ENCODE measurements around the gene NPR3. TPM values are rescaled to one million over a fixed set of nuclear protein-coding genes. Genes with fewer than 3 reads are reported as not detected.

Gene NPR3
- total and polyA plus RNA-seq, 2 of the 8 experiments (the other 6 are each of a cell fraction or from before 2014, with no cell fraction given) = not detected

DNA sequence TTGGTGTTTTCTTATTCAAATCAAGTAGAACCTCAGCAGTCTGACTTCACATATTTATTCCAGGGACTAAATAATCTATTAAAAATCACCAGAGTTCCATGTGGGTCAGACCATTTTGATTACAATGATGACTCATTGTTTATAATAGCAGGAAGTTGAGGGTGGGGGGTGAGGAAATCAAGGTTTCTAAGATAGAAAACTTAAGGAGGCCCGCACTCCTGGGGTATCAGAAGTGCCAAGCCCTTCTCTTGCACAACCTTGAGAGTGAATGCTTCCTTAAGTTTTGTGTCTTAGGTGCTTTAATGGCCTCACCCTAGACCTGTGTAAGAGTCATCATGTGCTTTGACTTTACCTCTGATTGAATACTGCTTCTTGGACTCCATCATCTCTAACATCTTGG is 31.9 kb upstream of the NPR3 start:
- Histone ChIP-seq H2AK5ac (ENCODE audit: low read depth, low read length) (no peak overlapping the region), H2BK120ac (replicated peaks; ENCODE audit: low read depth, low read length) (no peak overlapping the region), H4K5ac (ENCODE audit: insufficient read length, low read depth, low read length) (no peak overlapping the region), H2BK5ac (ENCODE audit: low read depth, low read length) (0 out of 2 replicates have a peak overlapping the region, but pooled peaks have one; percentile 26), H3K18ac (ENCODE audit: extremely low read depth, low read length) (no peak overlapping the region), H3K4me2 (ENCODE audit: insufficient read depth in 1 of 2, low read depth in 2 of 2, low read length in 2 of 2) (no peak overlapping the region), H3K23me2 (ENCODE audit: low read depth, low read length) (no peaks in the 10 kb centered on the region), H2AFZ (ENCODE audit: low read length) (no peak overlapping the region), H4K8ac (ENCODE audit: extremely low read depth, insufficient read depth, low read length) (no peak overlapping the region), H3K9ac (replicated peaks in 1 of 4; ENCODE audit: extremely low read depth in 1 of 4, low read depth in 3 of 4, low read length in 3 of 4) (no peak overlapping the region), H3K14ac (ENCODE audit: insufficient read length) (no peak overlapping the region), H3K4ac (replicated peaks; ENCODE audit: insufficient read length, low read depth, low read length) (no peak overlapping the region), H2BK20ac (ENCODE audit: low read length) (0 out of 2 replicates have a peak overlapping the region, but pooled peaks have one; percentile 77), H3K56ac (replicated peaks; ENCODE audit: insufficient read length, low read depth, low read length) (no peak overlapping the region), H3K23ac (ENCODE audit: insufficient read length) (no peak overlapping the region), H3K4me1 (replicated peaks in 1 of 4; ENCODE audit: control insufficient read depth in 3 of 4, insufficient read depth in 4 of 4, low read length in 3 of 4) (peaks cover 0 to 2% (median 1%) of the 10 kb centered on the region in 4 experiments; a peak in 2 of 7 replicates), H3K9me3 (ENCODE audit: insufficient read depth in 2 of 2, low read depth in 1 of 2, low read length in 1 of 2) (peaks cover 8 to 15% of the 10 kb centered on the region in 2 experiments; a peak in 2 of 4 replicates), H3K27me3 (replicated peaks in 1 of 4; ENCODE audit: control insufficient read depth in 3 of 4, extremely low read depth in 1 of 4, insufficient read depth in 3 of 4, low read length in 3 of 4) (no peaks in the 10 kb centered on the region), H3K27ac (ENCODE audit: low read depth, low read length) (no peak overlapping the region), H3K79me2 (ENCODE audit: control insufficient read depth in 1 of 2, insufficient read depth in 2 of 2, low read length in 2 of 2) (no peaks in the 10 kb centered on the region), H3K36me3 (ENCODE audit: control insufficient read depth in 2 of 4, insufficient read depth in 4 of 4, low read length in 3 of 4) (no peaks in the 10 kb centered on the region; a peak in 1 of 8 replicates), H3K79me1 (ENCODE audit: low read depth, low read length) (no peaks in the 10 kb centered on the region; the same call in 1 of the 2 replicates), H4K91ac (replicated peaks; ENCODE audit: insufficient read length, low read length) (no peak overlapping the region), H2BK12ac (ENCODE audit: low read depth, low read length) (no peak overlapping the region), H3K4me3 (ENCODE audit: extremely low read depth in 1 of 4, insufficient read depth in 2 of 4, low read depth in 3 of 4, low read length in 4 of 4) (no peak overlapping the region), H2BK15ac (ENCODE audit: low read length) (no peak overlapping the region), H4K20me1 (replicated peaks in 1 of 2; ENCODE audit: control insufficient read depth in 1 of 2, insufficient read depth in 2 of 2, low read length in 2 of 2) (no peaks in the 10 kb centered on the region)
- 100% methylated on average over 1 of the region's 1 CpG; no CpG with 5 or more reads in 1 of the 2 experiments for WGBS, 2 experiments (ENCODE audit: extremely low coverage in 1 of 2, insufficient coverage in 1 of 2, insufficient read length in 1 of 2, insufficient replicate concordance in 2 of 2, low coverage in 1 of 2, low lambda C conversion rate in 2 of 2, missing lambda C conversion rate in 1 of 2)
- no peak for DNase-seq (ENCODE audit: low read depth in 1 of 2, low spot score in 2 of 2)
- FAIRE-seq = no peak
- POLR2A ChIA-PET (ENCODE audit: partially characterized antibody) = interaction anchor here (1.1 kb wide), 1 partner anchor 49 kb away, joined by 3 read pairs; no protein-coding TSS in a partner anchor
- TF ChIP-seq SIX5 (IDR thresholded peaks at IDR 0.05; ENCODE audit: low read depth, low read length) = no peak
- TF ChIP-seq NRF1 (IDR thresholded peaks at IDR 0.05; ENCODE audit: low read depth, low read length) = no peak
- TF ChIP-seq RAD21 (IDR thresholded peaks at IDR 0.05 in 1 of 2, conservative IDR thresholded peaks at IDR 0.05 in 1 of 2; ENCODE audit: low read depth in 2 of 2, low read length in 2 of 2) = no peak
- TF ChIP-seq, protein P1, sequence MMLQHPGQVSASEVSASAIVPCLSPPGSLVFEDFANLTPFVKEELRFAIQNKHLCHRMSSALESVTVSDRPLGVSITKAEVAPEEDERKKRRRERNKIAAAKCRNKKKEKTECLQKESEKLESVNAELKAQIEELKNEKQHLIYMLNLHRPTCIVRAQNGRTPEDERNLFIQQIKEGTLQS (IDR thresholded peaks at IDR 0.05; ENCODE audit: insufficient read depth, low read depth, low read length) = no peak
- CTCF ChIA-PET (ENCODE audit: partially characterized antibody) = interaction anchor here (0.6 to 1.2 kb wide), 2 partner anchors 12 to 554 kb away, joined by 3 read pairs; no protein-coding TSS in a partner anchor

Data from H1 (cell line).